CD4-positive, alpha-beta T cell treated with Interleukin-12 subunit alpha and Interleukin-12 subunit beta, for 1 hour (primary cell): ENCODE measurements around the gene SIT1.
"Not testable (repeated sequence)": the region's sequence is repeated elsewhere in the genome, so short reads cannot be mapped to it uniquely, and the experiment has no call there.

Source experiments
- DNase-seq: peaks from one replicate; pipeline ENCODE4 v3.0.0-alpha.2; 2020

Gene SIT1

DNA sequence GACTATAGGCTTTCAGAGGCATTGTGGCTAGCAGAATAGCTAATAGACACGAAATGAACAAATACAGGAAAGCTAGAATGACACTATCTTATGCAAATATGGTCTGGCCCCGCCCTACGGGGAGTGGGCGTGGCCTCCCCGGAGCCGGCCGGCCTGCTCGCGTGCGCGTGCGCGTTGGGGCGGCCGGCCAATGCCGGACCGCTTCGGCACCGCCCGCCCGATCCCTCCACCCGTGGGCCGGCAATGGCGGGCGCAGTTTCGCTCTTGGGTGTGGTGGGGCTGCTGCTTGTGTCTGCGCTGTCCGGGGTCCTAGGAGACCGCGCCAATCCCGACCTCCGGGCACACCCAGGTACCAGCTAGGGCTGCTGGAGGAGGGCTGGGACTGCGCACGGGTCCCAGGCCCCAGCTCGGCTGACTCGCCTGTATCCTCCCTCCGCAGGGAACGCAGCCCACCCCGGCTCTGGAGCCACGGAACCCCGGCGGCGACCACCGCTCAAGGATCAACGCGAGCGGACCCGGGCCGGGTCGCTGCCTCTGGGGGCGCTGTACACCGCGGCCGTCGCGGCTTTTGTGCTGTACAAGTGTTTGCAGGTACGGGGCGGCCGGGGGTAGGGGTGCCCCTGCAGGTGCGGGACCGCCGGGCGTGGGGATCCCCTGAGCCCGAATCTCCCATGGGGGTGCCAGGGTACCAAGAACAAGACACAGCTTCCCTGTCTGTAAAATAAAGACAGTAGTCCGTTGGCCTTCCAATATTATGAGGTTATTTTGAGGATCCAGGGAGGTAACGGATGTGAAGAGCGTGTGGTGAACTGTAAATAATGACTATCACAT is 7.6 kb upstream of the SIT1 start, which contains the start of gene CCDC107:
CCDC107 (plus strand) TSS at position 156 of the 831 bp plus-strand sequence; CDS start at position 244, 88 bp downstream.
- peak; percentile 86 for DNase-seq

DNA sequence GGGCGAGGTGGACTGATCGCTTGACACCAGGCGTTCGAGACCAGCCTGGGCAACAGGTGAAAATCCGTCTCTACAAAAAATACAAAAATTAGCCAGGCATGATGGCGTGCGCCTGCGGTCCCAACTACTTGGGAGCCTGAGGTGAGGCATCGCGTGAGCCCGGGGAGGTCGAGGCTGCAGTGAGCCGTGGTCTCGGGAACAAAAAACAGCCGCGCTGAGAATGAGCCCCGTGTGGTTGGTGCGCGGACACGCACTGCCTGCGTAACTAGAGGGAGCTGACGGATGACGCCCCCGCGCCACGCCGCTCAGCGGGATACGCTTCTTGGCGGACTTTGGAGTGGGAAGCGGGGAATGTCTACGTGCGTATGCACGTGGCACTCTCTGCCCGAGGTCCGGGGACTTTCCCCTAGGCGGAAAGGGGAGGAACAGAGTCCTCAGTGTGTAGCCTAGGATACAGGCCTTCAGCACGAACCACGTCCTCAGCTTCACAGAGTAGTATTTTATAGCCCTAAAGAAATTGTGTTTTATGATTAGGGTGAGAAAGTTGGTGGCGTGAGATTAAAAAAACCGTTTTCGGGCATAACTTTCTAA is 6.9 kb upstream of the SIT1 start, which contains the start of gene RMRP:
RMRP (minus strand) TSS at position 474 of the 591 bp plus-strand sequence.
- peak; percentile 91 for DNase-seq

DNA sequence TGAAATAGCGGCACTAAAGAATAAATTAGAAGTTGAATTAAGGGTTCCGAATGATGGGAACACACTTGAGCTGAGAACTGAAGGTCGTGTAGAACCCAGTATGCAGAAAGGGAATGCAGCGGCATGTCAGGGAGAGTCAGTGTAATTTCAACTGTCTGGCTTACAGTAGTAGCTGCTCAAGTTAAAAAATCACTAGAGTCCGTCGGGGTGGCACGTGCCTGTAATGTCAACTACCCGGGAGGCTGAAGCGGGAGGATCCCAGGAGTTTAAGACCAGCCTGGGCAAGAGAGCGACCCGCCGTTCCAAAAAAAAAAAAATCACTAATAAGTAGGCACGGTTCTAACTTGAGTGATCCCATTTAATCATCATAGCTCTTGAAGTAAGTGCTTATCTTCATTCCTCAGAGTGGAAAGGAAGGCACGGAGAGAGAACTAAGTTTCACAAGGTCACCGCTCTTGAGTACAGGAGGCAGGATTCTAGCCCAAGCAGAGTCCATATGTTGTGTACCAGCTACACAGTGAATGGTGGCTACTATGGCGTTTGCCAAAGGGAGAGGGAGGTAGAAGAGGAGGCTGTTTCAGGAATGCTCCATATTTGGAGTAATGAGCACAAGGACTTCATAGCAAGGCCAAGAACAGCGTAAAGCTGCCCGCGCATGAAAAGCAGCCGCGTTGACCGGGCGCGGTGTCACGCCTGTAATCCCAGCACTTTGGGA is 6.3 kb upstream of the SIT1 start:
- no peak for DNase-seq

DNA sequence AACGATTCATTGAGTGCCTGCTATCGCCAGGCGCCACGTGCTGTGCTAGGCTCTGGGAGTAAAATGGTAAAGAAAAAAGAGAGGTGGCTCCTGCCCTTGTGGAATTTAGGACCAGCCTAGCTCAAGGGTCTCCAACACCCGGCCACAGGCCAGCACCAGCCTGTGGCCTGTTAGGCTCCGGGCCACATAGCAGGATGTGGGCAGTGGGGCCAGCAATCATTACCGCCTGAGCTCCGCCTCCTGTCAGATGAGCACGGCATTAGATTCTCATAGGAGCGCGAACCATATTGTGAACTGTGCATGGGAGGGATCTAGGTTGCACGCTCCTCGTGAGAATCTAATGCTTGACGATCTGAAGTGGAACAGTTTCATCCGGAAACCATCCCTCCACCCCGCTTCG is 5.6 kb upstream of the SIT1 start:
- DNase-seq = no peak

DNA sequence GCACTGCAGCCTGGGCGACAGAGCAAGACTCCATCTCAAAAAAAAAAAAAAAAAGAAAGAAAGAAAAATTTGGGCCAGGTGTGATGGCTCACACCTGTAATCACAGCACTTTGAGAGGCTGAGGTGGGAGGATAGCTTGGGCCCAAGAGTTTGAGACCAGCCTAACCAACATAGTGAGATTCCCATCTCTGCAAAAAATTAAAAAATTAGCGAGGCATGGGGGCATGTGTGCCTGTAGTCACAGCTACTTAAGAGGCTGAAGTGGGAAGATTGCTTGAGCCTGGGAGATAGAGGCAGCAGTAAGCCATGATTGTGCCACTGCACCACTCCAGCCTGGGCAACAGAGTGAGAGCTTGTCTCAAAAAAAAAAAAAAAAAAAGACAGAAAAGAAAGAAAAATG is 2.9 kb upstream of the SIT1 start:
- no peak for DNase-seq

DNA sequence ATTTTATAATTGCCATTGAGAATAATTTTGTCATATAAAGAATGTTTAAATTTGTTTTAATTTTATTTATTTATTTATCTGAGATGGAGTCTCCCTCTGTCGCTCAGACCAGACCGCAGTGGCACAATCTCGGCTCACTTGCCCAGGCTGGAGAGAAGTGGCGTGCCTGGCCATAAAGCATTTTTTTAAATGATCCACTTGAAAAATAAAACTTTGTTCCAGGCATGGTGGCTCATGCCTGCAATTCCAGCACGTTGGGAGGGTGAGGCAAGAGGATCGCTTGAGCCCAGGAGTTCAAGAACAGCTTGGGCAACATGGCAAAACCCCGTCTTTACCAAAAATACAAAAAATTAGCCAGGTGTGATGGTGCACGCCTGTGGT is 2.1 kb upstream of the SIT1 start:
- no peak for DNase-seq

DNA sequence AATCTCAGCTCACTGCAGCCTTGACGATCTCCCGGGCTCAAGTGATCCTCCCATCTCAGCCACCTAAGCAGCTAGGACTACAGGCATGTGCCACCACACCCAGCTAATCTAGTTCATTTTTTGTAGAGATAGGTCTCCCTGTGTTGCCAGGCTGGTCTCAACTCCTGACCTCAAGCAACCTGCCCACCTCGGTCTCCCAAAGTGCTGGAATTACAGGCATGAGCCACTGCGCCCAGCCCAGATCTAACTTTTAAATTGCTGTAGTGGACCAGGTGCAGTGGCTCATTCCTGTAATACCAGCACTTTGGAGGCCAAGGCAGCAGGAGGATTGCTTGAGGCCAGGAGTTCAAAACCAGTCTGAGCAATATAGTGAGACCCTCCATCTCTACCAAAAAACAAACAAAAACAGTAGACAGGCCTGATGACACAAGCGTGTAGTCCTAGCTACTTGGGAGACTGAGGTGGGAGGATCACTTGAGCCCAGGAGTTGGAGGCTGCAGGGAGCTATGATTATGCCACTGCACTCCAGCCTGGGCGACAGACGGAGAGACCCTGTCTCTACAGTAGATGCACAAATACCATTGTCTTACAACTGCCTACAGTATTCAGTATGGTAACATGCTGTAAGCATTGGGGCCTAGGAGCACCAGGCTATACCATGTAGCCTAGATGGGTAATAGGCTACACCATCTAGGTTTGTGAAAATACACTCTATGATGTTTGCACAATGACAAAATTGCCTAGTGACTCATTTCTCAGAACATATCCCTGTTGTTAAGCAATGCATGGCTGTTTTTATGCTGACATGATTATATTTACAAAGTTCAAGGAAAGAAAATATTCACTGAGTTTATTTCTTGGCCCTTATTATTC is 1.5 kb upstream of the SIT1 start:
- DNase-seq = no peak

DNA sequence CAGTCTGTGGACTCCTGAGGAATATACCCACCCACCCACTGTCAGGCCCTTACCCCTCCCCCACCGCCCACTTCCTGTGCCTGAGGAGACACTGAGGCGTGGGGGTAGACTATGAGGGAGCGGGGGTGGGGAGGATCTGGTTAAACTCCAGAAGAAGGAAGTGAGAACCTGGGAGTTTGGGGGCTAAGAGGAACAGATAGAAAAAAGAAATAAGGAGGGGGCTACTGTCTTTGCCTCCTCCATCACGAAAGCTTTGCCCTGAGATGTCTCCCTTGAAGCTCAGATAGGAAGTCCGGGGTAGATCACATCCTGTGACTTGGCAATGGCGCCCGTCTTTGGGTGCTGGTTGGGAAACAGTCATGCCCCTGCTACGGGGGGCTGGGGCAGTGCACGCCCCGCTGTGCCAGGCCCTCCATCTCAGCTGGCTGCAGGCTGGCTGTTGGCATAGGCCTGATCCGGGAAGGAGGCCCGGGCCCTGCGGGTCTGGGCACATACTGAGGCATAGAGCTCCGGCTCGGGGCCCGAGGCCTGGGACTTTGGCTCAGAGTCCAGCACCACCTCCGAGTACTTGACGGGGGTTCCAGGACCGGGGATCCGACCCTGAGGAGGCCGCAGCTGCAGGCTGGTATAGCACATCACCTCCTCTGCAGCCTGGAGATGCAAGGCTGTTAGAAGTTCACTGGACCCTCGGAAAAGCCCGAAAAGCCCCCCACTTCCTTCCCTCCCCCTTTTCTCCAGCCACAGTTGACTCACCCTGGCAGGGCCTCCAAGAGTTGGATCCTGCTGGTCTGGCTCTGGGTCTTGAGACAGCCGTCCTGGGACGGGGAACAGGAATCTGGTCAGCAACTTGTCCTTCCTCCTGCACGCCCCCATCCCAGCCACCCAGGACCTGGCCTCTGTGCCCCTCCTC is 1.0 kb downstream of the SIT1 start:
- DNase-seq = peak; percentile 49

DNA sequence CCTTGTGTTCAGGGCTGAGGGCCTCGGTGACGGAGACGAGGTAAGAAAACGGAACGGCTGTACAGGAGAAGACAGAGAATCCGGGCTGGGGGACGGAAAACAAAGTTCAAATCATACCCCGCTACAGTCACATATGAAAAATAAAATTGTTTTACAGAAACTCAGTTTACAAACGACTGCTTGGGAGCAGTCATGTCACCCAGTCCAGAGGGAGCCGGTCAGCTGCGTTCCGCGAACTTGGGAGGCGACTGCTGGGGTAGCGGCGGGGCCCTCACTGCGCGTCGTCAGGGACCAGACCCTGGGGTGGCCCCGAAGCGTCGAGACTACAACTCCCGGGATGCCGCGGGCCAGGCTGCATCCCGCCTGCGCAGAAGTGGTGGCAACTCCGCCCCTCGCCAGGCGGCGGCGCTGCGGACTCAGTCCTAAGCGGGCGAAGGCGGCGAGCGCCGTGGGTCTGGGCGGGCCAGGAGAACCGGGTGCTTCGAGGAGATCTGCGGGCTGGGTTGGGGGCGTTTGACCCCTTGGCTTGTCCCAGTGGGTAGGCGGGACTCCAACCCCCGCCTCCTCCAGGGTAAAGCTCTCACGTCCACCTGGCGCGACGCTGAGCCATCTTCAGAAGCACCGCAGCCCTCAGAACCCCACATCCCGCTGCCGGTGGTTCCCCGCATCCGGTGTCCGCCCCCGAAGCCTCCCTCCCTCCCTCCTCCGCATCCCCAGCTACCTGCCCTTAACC is 4.0 kb downstream of the SIT1 start:
- DNase-seq = peak; percentile 92

DNA sequence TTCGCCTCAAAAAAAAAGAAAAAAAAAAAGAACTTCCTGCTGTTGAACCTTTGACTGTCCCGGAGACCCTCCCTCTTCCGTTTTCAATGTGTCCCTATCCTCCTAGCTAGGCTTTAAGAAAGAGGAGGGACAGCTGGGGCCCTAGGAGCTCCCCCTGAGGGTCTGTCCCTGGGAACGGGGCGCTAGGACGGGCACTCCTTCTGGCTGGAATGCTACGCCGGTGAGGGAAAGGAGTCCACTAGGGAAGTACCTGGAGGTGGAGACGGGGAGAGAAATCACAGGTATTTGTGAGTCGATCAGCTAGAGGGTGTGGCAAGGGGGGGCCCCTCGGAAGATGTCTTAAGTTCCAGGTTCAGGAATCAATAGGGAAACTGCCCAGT is 4.6 kb downstream of the SIT1 start:
- DNase-seq = no peak

DNA sequence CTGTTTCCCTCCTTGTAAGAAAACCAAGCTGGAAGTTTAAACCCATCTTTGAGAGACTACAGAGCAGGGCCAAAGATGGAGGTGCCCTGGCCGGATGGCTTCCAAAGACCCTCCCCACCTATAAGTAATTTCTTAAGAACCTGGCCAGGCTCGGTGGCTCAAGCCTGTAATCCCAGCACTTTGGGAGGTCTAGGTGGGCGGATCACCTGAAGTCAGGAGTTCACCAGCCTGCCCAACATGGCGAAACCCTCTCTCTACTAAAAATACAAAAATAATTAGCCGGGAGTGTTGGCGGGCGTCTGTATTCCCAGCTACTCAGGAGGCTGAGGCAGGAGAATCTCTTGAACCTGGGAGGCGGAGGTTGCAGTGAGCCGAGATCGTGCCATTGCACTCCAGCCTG is 5.0 kb downstream of the SIT1 start:
- DNase-seq = not testable (repeated sequence)

DNA sequence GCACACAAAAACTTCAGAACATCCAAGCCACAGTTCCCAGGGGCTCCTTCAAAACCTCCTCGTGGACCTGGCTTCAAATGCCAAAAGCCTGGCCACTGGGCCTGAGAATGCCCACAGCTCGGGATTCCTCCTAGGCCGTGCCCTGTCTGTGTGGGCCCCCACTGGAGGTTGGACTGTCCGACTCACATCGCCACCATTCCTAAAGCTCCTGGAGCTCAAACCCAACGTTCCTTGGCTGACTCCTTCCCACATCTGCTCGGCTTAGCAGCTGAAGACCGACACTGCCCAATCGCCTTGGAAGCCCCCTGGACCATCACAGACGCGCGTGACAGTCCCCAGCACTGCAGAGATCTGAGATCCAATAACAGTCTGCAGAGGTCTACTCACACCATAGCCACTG is 7.7 kb downstream of the SIT1 start:
- no peak for DNase-seq

DNA sequence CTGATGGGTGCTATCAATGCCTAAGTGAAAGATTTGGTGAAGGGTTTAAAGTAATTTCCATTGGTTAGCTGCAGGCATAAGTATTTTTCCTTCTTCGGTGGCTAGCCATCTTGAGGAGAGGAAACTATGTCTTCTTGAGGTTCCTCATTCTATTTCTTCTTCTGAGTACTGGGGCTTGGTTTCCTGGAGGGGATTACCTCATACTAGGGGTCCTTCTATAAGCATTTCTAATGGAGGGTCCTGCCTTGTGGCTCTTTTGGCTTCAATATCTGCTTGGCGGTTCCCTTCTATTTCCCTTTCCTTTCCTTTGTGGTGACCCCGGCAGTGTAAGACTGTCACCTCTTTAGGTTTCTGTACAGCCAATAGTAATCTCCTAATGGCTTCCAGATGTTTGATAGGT is 9.3 kb downstream of the SIT1 start:
- not testable (repeated sequence) for DNase-seq

DNA sequence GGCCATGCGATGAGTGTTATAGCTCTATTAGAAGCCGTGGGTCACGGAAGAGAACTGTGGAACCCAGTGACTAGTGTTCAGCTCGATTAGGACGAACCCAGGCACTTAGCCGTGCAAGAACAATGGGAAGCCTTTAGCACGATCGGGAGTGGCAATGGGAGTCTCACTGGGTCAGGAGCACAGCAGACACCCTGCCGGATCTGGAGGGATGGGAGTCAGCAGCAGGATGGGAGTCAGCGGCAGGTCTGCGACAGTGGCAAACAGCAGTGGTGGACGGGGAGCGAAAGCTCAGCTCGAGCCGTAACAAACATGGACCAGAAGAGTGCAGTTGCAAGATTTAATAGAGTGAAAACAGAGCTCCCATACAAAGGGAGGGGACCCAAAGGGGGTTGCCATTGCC is 10.3 kb downstream of the SIT1 start:
- not testable (repeated sequence) for DNase-seq

DNA sequence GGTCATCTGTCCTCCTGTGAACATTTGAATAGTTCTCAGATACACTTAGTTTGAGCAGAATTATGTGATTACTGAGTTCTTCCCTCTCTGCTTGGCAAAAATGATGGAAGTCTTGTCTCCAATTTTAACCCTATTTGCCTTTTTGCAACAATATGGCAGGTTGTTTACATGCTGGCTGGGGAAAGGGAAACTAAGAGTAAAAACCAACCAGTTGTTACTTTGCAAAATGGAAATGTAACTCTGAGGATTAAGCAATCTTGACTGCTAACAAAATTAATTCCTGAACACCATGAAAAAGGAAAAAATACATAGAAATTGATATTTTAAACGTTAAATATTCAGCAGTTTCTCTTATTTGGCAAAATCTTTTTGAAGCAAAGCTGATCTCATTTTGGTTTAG is 11.1 kb downstream of the SIT1 start:
- DNase-seq = no peak

DNA sequence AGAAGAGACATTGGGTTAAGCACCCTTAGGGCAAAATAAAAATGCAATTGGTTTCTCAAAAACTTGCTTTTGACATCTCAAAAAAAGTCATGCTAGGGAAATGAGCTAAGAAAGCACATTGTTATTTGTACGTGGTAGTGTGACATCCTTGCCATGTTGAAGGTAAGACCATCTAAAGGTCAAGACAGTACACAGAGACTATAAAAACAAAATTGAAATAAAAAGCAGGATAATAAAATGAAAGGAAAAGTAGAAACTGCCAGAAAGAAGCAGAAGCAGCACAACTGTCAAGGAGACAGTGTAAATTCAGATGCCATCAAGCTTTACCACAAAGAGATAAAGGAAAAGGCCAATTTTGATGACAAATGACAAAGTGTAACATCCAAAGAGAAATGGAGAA is 11.5 kb downstream of the SIT1 start:
- DNase-seq = not testable (repeated sequence)

DNA sequence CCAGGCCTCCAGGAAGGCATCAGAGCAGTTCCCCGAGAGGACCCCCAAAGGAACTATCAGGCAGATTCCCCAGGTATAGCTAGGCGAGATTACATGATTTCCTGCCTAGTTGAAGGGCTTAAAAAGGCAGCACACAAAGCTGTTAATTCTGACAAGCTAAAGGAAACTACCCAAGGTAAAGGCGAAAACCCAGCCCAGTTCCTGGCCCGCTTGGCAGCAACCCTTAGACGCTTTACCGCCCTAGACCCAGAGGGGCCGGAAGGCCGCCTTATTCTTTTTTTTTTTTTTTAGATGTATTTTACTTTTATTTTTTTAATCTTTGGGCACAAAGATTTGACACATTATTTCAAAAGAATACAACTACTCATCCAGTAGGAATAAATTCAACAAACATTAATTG is 12.0 kb downstream of the SIT1 start:
- peak; percentile 57 for DNase-seq

DNA sequence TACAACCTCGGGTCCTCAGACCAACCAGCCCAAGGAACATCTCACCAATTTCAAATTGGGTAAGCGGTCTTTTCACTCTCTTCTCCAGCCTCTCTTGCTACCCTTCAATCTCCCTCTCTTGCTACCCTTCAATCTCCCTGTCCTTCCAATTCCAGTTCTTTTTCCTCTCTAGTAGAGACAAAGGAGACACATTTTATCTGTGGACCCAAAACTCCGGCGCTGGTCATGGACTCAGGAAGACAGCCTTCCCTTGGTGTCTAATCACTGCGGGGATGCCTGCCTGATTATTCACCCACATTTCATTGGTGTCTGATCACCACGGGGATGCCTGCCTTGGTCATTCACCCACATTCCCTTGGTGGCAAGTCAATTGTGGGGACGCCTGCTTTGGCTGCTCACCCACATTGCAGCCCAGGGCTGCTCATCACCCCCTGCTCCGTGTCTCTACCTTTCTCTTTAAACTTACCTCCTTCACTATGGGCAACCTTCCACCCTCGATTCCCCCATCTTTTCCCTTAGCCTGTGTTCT is 13.2 kb downstream of the SIT1 start:
- not testable (repeated sequence) for DNase-seq

DNA sequence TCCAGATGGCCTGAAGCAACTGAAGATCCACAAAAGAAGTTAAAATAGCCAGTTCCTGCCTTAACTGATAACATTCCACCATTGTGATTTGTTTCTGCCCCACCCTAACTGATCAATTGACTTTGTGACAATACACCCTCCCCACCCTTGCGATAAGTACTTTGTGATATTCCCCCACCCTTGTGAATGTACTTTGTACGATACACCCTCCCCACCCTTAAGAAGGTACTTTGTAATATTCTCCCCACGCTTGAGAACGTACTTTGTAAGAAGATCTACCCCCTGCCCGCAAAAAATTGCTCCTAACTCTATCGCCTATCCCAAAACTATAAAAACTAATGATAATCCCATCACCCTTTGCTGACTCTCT is 13.9 kb downstream of the SIT1 start:
- not testable (repeated sequence) for DNase-seq

DNA sequence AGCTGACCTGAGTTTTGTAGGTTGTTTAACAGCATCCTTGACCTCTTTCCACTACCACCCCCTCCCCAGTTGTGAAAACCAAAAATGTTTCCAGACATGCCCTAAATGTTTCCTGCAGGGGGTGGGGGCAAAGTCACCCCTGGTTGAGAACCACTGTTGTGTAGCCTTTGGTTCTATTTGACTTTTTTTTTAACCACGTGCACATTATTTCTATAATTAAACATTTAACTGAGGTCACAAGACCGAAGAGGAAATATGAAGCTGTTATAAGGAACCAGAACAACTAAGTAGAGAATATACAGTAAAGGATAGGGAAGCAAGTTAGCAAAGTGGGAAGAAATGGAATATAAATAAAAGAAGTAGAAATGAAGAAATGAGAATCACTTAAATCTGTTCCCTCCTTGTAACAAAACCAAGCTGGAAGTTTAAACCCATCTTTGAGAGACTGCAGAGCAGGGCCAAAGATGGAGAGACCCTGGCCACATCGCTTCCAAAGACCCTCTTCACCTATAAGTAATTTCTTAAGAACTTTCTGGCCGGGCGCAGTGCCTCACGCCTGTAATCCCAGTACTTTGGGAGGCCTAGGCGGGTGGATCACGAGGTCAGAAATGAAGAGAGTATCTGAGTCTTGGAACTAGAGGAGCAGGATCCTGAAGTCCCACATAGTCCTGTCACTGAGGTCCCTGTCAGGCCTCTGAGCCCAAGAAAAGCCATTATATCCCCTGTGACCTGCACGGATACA is 14.4 kb downstream of the SIT1 start:
- no peak for DNase-seq
